Measurements from ENCODE around the gene LYRM4.

DNA sequence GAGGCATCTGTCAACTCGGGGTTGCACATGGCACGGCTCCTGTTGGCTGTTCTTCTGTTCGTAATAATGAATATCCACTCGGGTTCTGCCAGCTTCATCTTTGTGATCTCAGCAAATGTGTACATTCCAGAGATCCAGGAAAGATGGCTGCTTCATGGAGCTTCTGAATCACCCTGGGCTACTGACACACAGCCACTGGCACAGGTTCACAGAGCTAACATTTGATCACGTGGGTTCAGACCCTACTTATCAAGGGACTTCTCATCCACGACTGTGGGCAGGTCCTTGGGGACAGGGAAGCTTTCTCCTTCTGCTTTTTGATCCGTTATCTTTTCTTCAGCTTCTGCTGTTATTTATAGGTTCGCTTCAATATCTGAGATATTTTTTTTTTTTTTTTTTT is 157.5 kb downstream of the LYRM4 start:
- TF ChIP-seq, protein P1, sequence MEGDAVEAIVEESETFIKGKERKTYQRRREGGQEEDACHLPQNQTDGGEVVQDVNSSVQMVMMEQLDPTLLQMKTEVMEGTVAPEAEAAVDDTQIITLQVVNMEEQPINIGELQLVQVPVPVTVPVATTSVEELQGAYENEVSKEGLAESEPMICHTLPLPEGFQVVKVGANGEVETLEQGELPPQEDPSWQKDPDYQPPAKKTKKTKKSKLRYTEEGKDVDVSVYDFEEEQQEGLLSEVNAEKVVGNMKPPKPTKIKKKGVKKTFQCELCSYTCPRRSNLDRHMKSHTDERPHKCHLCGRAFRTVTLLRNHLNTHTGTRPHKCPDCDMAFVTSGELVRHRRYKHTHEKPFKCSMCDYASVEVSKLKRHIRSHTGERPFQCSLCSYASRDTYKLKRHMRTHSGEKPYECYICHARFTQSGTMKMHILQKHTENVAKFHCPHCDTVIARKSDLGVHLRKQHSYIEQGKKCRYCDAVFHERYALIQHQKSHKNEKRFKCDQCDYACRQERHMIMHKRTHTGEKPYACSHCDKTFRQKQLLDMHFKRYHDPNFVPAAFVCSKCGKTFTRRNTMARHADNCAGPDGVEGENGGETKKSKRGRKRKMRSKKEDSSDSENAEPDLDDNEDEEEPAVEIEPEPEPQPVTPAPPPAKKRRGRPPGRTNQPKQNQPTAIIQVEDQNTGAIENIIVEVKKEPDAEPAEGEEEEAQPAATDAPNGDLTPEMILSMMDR (IDR thresholded peaks at IDR 0.05): no peak
- TF ChIP-seq POLR2A (IDR thresholded peaks at IDR 0.05): no peak
